DMS 273 (cell line): Measurements from ENCODE around the gene CLDN10.

Source experiments
- DNase-seq: peaks from one replicate; lab custom pipeline; 2025; ENCODE audit not compliant: unreplicated experiment; lab: John Stamatoyannopoulos, UW

The CLDN10 gene

DNA sequence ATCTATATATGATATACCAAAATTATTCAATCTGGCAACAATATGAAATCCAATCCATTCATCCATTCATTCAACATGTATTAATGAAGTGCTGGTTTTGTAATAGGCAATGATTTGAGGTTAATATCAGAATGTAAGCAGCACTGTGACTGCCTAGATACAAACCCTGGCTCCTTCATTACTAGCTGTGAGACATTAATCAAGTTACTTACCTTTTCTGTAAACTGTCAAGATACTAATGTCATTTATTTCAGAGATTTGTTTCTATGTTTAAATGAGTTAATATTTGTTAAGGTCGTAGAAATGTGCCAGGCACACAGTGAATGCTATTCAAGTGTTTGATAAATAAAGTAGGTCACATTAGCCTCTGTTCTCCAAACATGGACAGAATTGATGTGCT lies 40.9 kb downstream of the CLDN10 start:
- DNase-seq = no peak

DNA sequence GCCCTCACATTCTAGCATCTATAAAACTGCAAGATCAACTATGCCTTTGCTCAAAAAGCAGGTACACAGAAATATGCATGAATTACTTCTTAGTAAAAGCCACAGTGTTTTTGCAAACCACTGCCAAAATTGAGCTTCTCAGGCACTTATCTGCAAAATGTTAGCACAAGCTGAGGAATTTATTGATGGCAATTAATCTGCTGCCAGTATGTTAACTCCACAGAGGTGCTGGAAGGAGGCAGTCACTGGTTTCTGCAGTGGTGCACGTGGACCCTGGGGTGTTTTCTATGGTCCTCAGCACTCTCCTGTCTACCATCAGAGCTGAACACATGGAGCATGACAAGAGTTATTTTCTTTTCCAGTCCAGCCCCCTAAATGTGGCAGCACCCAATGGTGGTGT lies 44.2 kb downstream of the CLDN10 start:
- no peak for DNase-seq

DNA sequence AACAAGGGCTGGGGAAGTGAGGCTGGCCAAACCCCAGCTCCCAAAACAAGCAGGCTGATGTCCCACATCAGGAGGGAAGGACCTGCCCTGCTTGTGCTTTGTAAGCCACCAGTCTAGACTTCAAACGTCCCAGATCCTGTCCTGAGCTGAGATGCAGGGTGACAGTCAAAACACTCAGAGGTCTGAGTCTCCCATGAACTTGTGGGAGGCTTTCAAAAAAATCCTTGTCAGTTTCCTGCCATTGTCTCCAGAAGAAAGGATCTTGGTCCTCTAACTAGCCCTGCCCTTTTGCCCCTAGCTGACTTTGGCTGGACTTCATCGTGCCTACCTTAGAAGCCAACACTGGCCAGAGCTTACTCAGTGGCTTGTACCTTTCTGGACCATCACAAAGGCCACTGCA lies 48.7 kb downstream of the CLDN10 start:
- DNase-seq = no peak

DNA sequence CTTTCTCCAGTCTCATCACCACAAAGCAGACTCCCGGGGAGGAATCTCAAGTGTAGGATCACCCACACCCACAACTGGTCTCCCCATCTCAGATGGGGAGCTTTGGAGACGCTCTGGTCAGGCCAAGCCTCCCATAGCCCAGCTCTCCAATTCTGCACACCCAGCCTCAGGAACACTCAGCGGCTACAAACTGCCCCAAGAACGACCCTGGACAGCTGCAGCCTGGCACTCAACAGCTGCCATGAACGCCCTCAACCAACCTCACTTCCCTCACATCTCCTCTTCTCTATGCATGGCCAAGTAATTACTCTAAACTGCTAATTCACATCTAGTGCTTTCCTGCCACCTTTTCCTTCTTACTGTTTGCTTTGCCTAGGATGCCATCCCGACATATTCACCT lies 49.4 kb downstream of the CLDN10 start:
- no peak for DNase-seq

DNA sequence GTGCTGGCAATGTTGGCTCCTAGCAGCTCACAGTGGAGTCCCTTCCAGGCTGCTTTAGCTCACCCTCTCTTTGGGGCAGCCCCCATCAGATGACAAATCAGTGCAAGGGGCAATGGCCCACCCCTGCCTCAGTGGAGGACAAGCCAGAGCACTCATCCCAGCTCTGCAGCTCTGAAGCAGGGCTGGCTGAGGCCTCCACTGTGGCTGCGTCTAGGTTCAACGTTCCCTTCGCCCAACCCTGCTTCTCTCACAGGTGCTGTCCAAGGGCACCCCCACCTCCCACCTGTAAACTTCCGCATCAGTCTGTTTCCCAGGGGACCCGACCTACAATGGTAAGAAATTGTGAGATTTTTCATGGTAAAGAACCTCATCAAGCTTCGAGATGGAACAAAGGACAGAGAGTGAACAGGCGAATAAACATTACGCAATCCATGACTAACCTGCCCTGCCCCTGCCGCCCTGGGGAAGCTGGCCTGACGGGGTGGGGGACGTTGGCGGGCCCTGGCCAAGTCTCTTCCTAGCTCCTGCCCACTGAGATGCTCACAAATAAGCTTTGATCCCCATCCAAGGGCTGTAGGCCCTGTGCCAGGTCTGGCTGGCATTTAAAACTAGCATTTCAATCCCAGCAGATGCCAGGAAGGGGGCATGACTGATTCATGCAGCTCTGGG lies 51.5 kb downstream of the CLDN10 start:
- DNase-seq = no peak

DNA sequence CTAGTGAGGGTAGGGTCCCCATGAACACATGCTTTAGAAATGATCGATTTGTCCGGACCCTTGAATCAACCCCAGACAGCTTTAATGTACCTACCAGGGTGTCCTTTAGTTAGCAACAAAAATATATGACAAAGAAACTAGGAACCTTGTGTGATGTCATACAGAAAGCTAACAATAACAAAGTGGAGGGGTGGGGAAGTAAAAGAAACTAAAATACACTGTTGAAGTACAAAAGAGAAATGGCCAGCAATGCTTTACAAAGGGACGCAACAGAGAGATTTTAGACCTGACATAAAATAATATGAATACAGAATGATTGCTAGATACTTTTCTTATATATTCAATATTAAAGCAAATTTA lies 52.0 kb downstream of the CLDN10 start:
- DNase-seq = no peak

DNA sequence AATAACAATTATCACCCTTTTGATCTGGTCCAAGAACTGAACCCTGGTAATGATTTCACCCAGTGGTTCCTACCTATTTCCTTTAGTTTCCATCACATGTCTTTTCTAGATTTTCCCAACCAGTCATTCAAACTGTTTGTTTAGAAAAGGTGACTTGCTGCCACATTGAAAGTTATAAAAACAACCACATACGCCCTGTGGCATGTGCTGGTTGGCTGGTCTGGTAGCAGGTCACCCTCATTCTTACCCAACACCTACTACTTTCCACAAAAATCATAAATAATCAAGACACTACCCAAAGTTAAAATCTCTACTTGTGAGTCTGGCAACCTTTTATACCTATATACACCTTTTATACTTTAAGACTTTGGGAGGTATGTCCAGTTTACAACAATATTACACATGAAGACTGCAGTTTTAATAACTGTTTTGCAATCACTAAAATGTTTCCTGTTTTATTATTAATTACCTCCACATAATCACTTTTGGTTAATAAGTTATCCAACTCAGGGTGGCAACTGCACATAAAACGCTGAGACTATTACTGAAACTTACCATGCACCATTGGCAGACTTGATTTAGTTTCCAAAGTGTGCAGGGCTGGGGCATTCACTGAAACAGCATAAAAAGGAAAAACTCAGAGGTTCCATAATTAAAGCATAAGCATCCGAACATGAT lies 53.1 kb downstream of the CLDN10 start:
- no peak for DNase-seq

DNA sequence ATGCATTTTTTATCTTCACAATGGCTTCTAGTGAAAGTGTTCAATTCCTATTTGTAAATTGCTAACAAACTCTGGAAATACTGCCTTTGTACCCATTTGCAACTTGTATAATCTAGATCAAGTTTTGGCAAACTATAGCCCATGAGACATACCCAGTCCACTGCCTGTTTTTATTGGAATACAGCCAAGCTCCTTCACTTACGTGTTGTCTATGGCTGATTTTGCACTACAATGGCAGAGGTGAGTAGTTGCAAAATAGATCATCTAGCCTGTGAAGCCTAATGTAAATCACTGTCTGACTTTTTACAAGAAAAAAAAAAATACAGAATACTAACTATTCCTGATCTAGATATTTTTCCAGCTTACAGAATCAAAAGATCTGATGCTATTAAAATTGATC lies 54.8 kb downstream of the CLDN10 start:
- no peak for DNase-seq

DNA sequence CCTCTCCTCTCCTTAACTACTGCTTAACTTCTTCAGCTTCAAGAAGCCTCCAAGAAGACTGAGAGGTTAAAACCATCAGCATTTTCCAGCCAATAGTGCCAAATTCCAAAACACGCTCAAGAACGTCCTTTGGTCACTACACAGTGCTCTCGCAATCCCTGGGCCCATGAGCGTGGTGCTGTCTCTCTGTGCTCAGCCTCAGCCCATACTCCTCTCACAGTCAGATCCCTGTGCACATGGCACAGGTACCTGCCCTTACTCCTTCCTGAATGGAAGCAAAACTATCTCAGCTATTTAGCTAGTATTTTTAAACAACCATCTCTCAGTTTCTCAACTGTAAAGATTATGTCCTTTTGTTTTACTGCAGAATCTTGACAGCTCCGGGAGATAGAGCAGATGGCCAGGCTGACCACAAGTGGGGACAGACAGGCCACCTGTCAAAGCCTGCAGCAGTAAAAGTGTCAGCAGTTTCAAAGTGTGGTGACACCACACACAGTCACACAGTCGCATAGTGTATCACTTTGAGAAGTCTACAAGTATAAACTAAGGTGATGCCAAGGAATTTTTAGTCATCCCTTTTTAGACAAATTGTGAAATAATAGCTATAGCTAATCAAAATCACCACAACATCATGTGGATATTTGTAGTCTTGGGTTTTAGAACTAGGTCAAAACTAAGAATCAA lies 56.3 kb downstream of the CLDN10 start:
- no peak for DNase-seq

DNA sequence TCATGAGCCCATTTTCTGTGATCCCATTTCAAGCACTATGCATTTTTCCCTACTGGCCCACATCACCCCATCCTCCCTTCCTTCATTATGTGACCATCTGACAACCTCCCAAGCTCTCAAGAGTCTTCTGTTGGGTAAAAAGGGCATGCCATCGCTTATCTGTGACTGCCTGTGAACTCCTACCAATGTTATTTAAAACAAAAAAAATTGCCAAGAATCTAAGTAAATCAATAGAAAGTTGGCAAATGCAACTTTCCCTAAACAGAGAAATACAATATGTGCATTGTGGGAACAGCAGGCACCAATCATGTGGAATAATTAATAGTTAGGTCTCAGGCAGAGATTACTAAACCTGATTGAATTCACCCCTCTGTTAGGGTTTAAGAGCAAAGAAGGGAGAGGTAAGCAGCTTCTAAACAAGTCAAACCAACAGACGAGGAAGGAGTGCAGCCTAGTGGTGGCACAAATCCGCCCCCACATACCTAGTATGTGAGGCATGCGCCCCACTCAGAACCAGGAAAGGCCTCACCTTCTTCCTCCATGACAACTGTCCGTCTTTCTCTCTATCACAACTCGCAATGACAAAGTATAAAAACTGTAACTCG lies 62.2 kb downstream of the CLDN10 start:
- no peak for DNase-seq

DNA sequence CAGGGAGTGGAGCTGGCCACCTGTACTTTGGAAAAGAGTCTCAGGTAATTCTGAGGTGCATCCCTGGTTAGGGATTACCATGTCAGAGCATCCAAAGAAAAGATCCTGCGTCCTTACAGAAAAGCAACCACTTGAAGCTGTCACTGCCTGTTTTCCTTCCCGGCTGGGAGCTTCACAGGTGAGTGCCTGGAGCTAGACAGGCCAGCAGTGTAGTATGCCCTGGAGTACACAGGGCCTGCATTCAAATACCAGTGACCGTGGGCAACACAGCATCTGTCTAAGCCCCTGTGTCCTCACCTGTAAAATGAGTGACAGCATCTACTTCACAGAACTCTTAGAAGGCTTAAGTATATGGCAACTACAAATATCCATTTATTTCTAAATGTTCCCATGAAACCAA lies 63.0 kb downstream of the CLDN10 start:
- no peak for DNase-seq

DNA sequence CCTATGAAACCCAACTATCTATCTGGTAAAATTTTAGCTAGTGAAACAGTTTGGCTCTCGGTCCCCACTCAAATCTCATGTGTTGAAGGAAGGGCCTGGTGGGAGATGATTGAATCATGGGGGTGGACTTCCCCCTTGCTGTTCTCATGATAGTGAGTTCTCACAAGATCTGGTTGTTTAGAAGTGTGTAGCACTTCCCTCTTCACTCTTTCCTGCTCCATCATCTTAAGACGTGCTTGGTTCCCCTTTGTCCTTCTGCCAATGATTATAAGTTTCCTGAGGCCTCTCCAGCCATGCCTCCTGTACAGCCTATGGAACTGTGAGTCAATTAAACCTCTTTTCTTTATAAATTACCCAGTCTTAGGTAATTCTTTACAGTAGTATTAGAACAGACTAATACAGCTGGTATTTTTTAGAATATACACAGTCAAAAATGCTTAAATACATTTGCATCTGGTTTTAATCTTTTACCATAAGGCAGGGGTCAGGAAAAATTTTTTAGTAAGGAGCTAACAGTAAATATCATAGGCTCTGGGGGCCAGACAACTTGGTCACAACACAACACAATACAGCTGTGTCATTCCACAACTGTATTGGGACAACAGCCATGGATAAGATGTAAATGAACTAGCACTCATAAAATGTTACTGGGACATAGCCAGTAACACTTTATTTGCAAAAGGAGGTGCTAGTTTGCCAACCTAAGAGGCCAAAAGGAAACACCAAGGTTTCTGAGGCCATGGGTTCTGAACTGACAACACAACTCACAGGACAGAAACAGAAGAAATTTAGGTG lies 67.7 kb downstream of the CLDN10 start:
- DNase-seq = no peak

DNA sequence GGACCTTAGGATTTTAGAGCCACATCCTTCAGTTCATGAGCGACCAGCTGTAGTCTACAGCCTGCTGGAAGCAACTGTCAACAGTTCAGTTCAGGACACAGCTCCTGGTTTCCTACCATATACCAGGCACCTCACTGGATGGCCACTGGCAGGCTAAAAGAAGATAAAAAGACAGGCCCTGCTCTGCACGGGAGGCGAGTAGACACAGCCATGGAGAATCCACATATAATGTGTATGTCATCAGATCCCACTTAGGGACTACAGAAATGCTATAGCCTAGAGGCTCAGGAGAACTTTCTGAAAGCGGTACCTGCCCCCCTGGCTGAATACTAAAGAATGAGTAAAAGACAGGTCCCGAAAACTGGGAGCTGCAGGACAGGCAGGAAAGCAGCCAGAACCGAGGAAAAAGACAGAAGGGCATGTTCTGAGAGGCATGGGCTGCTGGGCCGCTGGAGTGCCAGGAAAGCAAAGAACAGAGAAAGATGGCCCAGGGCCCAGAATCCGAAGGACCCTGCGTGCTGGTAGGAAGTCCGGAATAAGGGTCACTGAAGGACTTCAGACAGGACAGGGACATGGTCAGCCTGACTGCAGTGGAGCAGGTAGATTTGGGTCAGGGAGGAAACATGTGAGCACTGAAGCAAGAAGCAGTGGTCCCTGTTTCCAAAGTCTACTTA lies 68.4 kb downstream of the CLDN10 start:
- DNase-seq = no peak

DNA sequence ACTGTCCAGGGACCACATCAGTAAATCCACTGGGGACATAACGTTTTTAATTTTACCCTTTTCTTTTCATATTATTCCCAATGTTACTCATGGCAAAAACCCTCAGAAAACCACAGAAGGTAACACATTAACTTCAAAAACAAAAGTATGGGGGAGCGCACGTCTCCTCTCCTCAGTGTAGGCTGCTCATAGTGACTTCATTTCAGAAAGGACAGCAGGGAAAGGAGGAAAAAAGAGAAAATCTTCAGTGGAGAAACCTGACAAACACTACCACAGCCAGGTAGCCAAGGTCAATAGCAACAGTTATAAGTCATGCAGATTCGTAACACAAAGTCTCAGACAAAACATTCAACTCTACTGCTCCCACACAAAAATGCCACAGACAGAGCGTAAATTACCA lies 70.6 kb downstream of the CLDN10 start:
- no peak for DNase-seq

DNA sequence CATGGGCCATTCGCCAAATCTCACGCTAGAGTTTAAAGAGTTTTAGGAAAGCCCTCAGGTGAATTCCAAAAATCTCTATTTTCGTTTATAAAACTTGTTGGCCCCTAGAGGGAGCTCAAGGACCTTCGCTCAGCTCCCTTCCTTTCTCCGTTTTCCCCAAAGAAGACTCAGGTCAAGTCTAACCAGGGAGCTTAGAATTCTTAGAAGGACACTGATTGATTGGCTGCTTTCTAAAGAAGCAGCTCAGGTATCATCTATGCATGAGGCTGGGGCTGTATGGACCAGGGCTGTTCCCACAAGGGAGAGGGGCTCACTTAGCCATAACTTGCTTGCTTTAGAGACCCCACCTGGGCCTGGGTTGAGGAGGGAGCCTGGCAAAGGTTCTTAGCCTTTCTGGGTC lies 71.5 kb downstream of the CLDN10 start:
- DNase-seq = peak; percentile 54

DNA sequence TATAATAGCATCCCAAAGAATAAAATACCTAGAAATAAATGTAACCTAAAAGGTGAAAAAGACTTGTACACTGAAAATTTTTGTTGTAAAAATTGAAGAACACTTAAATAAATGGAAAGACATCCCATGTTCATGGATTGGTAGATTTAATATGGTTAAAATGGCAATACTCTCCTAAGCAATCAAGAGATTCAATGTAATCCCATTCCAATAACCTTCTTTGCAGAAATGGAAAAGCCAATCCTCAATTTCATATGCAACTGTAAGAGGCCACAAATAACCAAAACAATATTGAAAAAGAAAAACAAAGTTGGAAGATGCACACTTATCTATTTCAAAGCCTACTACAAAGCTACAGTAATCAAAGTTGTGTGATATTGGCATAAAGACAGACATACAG lies 74.2 kb downstream of the CLDN10 start:
- DNase-seq = no peak

DNA sequence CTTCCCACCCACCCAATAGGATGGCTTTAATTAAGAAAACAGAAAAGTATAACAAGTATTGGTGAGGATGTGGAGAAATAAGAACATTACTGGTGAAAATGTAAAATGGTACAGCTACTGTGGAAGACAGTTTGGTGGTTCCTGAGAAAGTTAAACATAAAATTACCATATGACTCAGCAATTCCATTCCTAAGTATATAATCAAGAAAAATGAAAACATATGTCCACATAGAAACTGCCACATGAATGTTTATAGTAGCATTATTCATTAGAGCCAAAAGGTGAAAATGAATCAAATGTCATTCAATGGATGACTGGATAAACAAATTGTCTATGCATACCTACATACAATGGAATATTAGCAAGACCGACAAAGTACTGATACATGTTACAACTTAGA lies 75.1 kb downstream of the CLDN10 start:
- DNase-seq = no peak

DNA sequence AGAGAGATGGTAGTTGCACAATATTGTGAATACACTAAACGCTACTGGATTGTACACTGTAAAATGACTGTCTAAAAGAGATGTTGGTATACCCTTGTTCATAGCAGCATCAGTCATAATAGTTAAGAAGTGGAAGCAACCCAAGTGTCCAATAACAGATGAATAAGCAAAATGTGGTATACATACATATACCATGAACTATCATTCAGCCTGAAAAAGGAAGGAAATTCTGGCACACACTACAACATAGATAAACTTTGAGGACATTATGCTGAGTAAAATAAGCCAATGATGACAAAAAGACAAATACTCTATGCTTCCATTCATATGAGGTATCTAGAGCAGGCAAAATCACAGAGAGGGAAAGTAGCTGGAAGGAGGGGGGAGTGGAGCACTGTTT lies 76.0 kb downstream of the CLDN10 start:
- no peak for DNase-seq

DNA sequence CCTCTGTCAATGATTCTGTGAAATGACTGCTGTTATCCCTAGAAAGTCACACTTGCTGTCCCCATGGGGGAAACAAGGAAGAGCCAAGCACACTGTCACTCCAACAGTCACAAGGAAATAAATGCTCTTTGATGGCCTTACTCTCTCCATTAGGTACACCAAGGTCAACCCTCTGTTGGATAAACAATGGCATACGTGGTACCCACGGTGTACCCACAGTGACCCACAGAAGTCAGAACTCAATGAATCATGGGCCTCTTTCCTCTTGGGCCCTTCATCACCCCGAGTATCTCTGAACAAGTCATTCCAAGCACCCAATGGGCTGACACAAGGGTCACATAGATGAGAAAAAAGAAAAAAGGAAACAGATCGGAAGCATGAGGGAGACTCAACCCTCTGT lies 76.6 kb downstream of the CLDN10 start:
- no peak for DNase-seq
